22Rv1 (cell line): Measurements from ENCODE around the gene PTPRG.

ENCODE experiments used
- CTCF ChIP-seq: fragments of 450-650 bp; IDR thresholded peaks from 2 replicates; pipeline ENCODE4 v1.5.1; 2017; ENCODE audit warnings: mild to moderate bottlenecking
- ZFX ChIP-seq: fragments of 450-650 bp; IDR thresholded peaks from 2 replicates; pipeline ENCODE4 v1.6.1; 2017; ENCODE audit warnings: antibody characterized with exemption, borderline replicate concordance

- TF ChIP-seq CTCF (no peak), ZFX (no peak)
These were observed 13.5 kb downstream of the PTPRG start for GRCh38 chr3:61574854-61575253.
